LHCN-M2 (cell line): ENCODE results near the gene ITIH4. TPM values are rescaled to one million over a fixed set of nuclear protein-coding genes. Genes with fewer than 3 reads are reported as not detected.

ENCODE experiments used
- DNase-seq: peaks from one replicate; pipeline ENCODE4 v3.0.0-alpha.2; 2012; ENCODE audit warnings: low read depth
- total RNA-seq: library from RNA; depleted of rRNA; stranded (reverse); fragments of >200 nt; gene quantifications from 2 replicates; pipeline ENCODE4 v1.2.3, GENCODE V29; 2014

ITIH4 gene
- total RNA-seq, 1 experiment from 2014 or later, result 0.63 TPM

- no peak for DNase-seq
Measured at GRCh38 chr3:52833202-52833601, 2.7 kb upstream of the ITIH4 start.

- peak; percentile 89 for DNase-seq
Measured at GRCh38 chr3:52831500-52832301, 1.2 kb upstream of the ITIH4 start.

GRCh38 chr3:52829906-52830463 lies 487 bp downstream of the ITIH4 start:
- no peak for DNase-seq

GRCh38 chr3:52829482-52829881 lies 990 bp downstream of the ITIH4 start:
- DNase-seq, result no peak

- DNase-seq, result peak; percentile 15
Measured at GRCh38 chr3:52827866-52828376, 2.6 kb downstream of the ITIH4 start.

- DNase-seq, result peak; percentile 49
Measured at GRCh38 chr3:52827441-52827840, 3.0 kb downstream of the ITIH4 start.

GRCh38 chr3:52824037-52824436 lies 6.4 kb downstream of the ITIH4 start:
- no peak for DNase-seq

GRCh38 chr3:52822363-52822762 lies 8.1 kb downstream of the ITIH4 start:
- no peak for DNase-seq

- peak; percentile 21 for DNase-seq
Measured at GRCh38 chr3:52820736-52821135, 9.7 kb downstream of the ITIH4 start.

GRCh38 chr3:52819936-52820335 lies 10.5 kb downstream of the ITIH4 start:
- DNase-seq, result no peak

GRCh38 chr3:52817860-52818259 lies 12.6 kb downstream of the ITIH4 start:
- DNase-seq, result no peak

- DNase-seq, result no peak
Measured at GRCh38 chr3:52817221-52817620, 13.3 kb downstream of the ITIH4 start.

GRCh38 chr3:52816654-52817053 lies 13.8 kb downstream of the ITIH4 start:
- DNase-seq, result no peak

- no peak for DNase-seq
Measured at GRCh38 chr3:52816199-52816598, 14.3 kb downstream of the ITIH4 start.

- DNase-seq, result no peak
Measured at GRCh38 chr3:52813810-52814209, 16.7 kb downstream of the ITIH4 start.

- no peak for DNase-seq
Measured at GRCh38 chr3:52811452-52812011, 18.9 kb downstream of the ITIH4 start.

- no peak for DNase-seq
Measured at GRCh38 chr3:52810923-52811322, 19.5 kb downstream of the ITIH4 start.

- DNase-seq, result no peak
Measured at GRCh38 chr3:52809662-52810377, 20.7 kb downstream of the ITIH4 start.

- DNase-seq, result no peak
Measured at GRCh38 chr3:52809149-52809548, 21.3 kb downstream of the ITIH4 start.

GRCh38 chr3:52805270-52806039 lies 25.0 kb downstream of the ITIH4 start:
- DNase-seq, result no peak

- DNase-seq, result no peak
Measured at GRCh38 chr3:52801839-52802238, 28.6 kb downstream of the ITIH4 start.
